NCI-H345 treated with DMSO at 0.1 percent for 48 hours (cell line): Measurements from ENCODE around the gene SEZ6.

Experiments used
- DNase-seq: peaks from one replicate; lab custom pipeline; 2025; ENCODE audit not compliant: unreplicated experiment; lab: John Stamatoyannopoulos, UW

SEZ6 gene

GRCh38 chr17:29036584-29036983, 30.8 kb upstream of the SEZ6 start:
- no peak for DNase-seq

GRCh38 chr17:29034510-29034909, 28.7 kb upstream of the SEZ6 start:
- DNase-seq: no peak

GRCh38 chr17:29032857-29033197, 27.0 kb upstream of the SEZ6 start:
- no peak for DNase-seq

- DNase-seq: no peak
Measured at GRCh38 chr17:29032013-29032856, 26.4 kb upstream of the SEZ6 start.

GRCh38 chr17:29031488-29031887, 25.7 kb upstream of the SEZ6 start:
- no peak for DNase-seq

- DNase-seq: no peak
Measured at GRCh38 chr17:29024316-29024952, 18.6 kb upstream of the SEZ6 start.

GRCh38 chr17:29022074-29022473, 16.2 kb upstream of the SEZ6 start:
- DNase-seq: no peak

GRCh38 chr17:29021226-29021625, 15.4 kb upstream of the SEZ6 start:
- no peak for DNase-seq

- no peak for DNase-seq
Measured at GRCh38 chr17:29020576-29020975, 14.7 kb upstream of the SEZ6 start.

GRCh38 chr17:29019475-29020181, 13.8 kb upstream of the SEZ6 start:
- no peak for DNase-seq

- no peak for DNase-seq
Measured at GRCh38 chr17:29018788-29019474, 13.1 kb upstream of the SEZ6 start.

GRCh38 chr17:29016345-29017210, 10.7 kb upstream of the SEZ6 start:
- DNase-seq: no peak

- no peak for DNase-seq
Measured at GRCh38 chr17:29014716-29015115, 8.9 kb upstream of the SEZ6 start.

- DNase-seq: no peak
Measured at GRCh38 chr17:29012535-29012934, 6.7 kb upstream of the SEZ6 start.

GRCh38 chr17:29010586-29010985, 4.8 kb upstream of the SEZ6 start:
- DNase-seq: no peak

- DNase-seq: no peak
Measured at GRCh38 chr17:29010129-29010528, 4.3 kb upstream of the SEZ6 start.

- no peak for DNase-seq
Measured at GRCh38 chr17:29008591-29008990, 2.8 kb upstream of the SEZ6 start.

GRCh38 chr17:29007860-29008455, 2.1 kb upstream of the SEZ6 start:
- no peak for DNase-seq

GRCh38 chr17:29007456-29007855, 1.6 kb upstream of the SEZ6 start:
- no peak for DNase-seq

GRCh38 chr17:29004081-29004692, 1.6 kb downstream of the SEZ6 start:
- DNase-seq: no peak
